HG03342 (cell line): ENCODE results near the gene WDR86.

Experiments
- ATAC-seq: cut with Tn5 transposase; IDR thresholded peaks from one replicate; pipeline ENCODE4 v1.9.1; 2021; ENCODE audit warnings: mild to moderate bottlenecking, moderate library complexity; ENCODE audit not compliant: unreplicated experiment

Gene WDR86

GRCh38 chr7:151409667-151410404 lies at the start of gene WDR86:
Gene WDR86 (minus strand): TSS chr7:151410038. CDS start chr7:151409589, 449 bp downstream.
- ATAC-seq = no peak

- no peak for ATAC-seq
Observed at GRCh38 chr7:151457534-151457933, 47.7 kb upstream of the WDR86 start.

GRCh38 chr7:151456782-151457181 lies 46.9 kb upstream of the WDR86 start:
- ATAC-seq = no peak

GRCh38 chr7:151456276-151456675 lies 46.4 kb upstream of the WDR86 start:
- ATAC-seq = no peak

- ATAC-seq = no peak
Observed at GRCh38 chr7:151455690-151456089, 45.9 kb upstream of the WDR86 start.

- ATAC-seq = no peak
Observed at GRCh38 chr7:151454932-151455530, 45.2 kb upstream of the WDR86 start.

- no peak for ATAC-seq
Observed at GRCh38 chr7:151454305-151454704, 44.5 kb upstream of the WDR86 start.

- no peak for ATAC-seq
Observed at GRCh38 chr7:151453326-151453791, 43.5 kb upstream of the WDR86 start.

- no peak for ATAC-seq
Observed at GRCh38 chr7:151452680-151453325, 43.0 kb upstream of the WDR86 start.

GRCh38 chr7:151451626-151452571 lies 42.1 kb upstream of the WDR86 start:
- ATAC-seq = no peak

GRCh38 chr7:151451156-151451555 lies 41.3 kb upstream of the WDR86 start:
- ATAC-seq = no peak

- ATAC-seq = no peak
Observed at GRCh38 chr7:151449990-151450389, 40.2 kb upstream of the WDR86 start.

GRCh38 chr7:151448261-151449252 lies 38.7 kb upstream of the WDR86 start:
- ATAC-seq = peak; percentile 68

- ATAC-seq = no peak
Observed at GRCh38 chr7:151447901-151448260, 38.0 kb upstream of the WDR86 start.

GRCh38 chr7:151447312-151447711 lies 37.5 kb upstream of the WDR86 start:
- ATAC-seq = no peak

GRCh38 chr7:151446412-151446811 lies 36.6 kb upstream of the WDR86 start:
- no peak for ATAC-seq

- no peak for ATAC-seq
Observed at GRCh38 chr7:151444632-151445031, 34.8 kb upstream of the WDR86 start.

GRCh38 chr7:151442776-151443496 lies 33.1 kb upstream of the WDR86 start:
- ATAC-seq = no peak

- ATAC-seq = no peak
Observed at GRCh38 chr7:151440799-151441445, 31.1 kb upstream of the WDR86 start.
